Cardiac fibroblast (primary cell): ENCODE data around the gene FOXA3.

ENCODE experiments used
- DNase-seq, 2 donors: peaks; one replicate each; pipeline versions ENCODE4 v3.0.0 to v3.0.0-alpha.2; 2010; ENCODE audit warnings: low read depth in 2 of 2
- H3K4me3 ChIP-seq, 2 donors: replicated peaks in 1 of 2; 1 replicate in 1 of 2; 2 replicates in 1 of 2; pipeline ENCODE4 v1.5.1; 2011; ENCODE audit warnings: low read depth in 2 of 2, low read length in 2 of 2, mild to moderate bottlenecking in 2 of 2, moderate library complexity in 1 of 2
- CTCF ChIP-seq: IDR thresholded peaks from one replicate; pipeline ENCODE4 v1.5.1; 2011; ENCODE audit warnings: low read depth, mild to moderate bottlenecking, low read length, inconsistent platforms

FOXA3 gene

GRCh38 chr19:45817725-45818301 lies 46.3 kb upstream of the FOXA3 start:
- no peak for DNase-seq
- TF ChIP-seq CTCF, result no peak

GRCh38 chr19:45819769-45820168 lies 44.4 kb upstream of the FOXA3 start:
- H3K4me3 ChIP-seq, result no peak overlapping the region
- DNase-seq, result no peak
- TF ChIP-seq CTCF, result no peak

More at GRCh38 chr19:45817725-45818301, 46.3 kb upstream of the FOXA3 start:
- no peak overlapping the region for H3K4me3 ChIP-seq

- H3K4me3 ChIP-seq, result no peak overlapping the region
- DNase-seq, result no peak
- TF ChIP-seq CTCF, result no peak
Measured at GRCh38 chr19:45820413-45821102, 43.6 kb upstream of the FOXA3 start.

- no peak overlapping the region for H3K4me3 ChIP-seq
- TF ChIP-seq CTCF, result no peak
- DNase-seq, result no peak
Measured at GRCh38 chr19:45821103-45821521, 43.0 kb upstream of the FOXA3 start.

- no peak for TF ChIP-seq CTCF
- no peak for DNase-seq
- no peak overlapping the region for H3K4me3 ChIP-seq
Measured at GRCh38 chr19:45821570-45821969, 42.6 kb upstream of the FOXA3 start.

- no peak for TF ChIP-seq CTCF
- DNase-seq, result no peak
- H3K4me3 ChIP-seq, result no peak overlapping the region
Measured at GRCh38 chr19:45822716-45823115, 41.4 kb upstream of the FOXA3 start.
